Measurements from ENCODE around the gene TGFBR3. TPM values are rescaled to one million over a fixed set of nuclear protein-coding genes. Genes with fewer than 3 reads are reported as not detected.

TGFBR3 gene
- total RNA-seq, 2 experiments from 2014 or later, result 3.7 to 4.0 TPM

GRCh38 chr1:91635763-91636162, 250.2 kb downstream of the TGFBR3 start:
- POLR2A ChIA-PET, result no interaction called here
- CTCF ChIA-PET, result no interaction called here
- Mint-ChIP-seq H3K9me3 (ENCODE audit: insufficient read depth) (peaks cover 4% of the 10 kb centered on the region), H3K4me1 (ENCODE audit: low read depth) (peaks cover 3% of the 10 kb centered on the region), H3K27ac (no peak overlapping the region), H3K27me3 (ENCODE audit: low read depth) (peaks cover 2% of the 10 kb centered on the region), H3K36me3 (ENCODE audit: low read depth) (peaks cover 3% of the 10 kb centered on the region), H3K4me3 (no peak overlapping the region)
- ATAC-seq, result no peak
- no peak for DNase-seq

GRCh38 chr1:91633438-91633837, 252.5 kb downstream of the TGFBR3 start:
- Mint-ChIP-seq H3K36me3 (ENCODE audit: low read depth) (no peaks in the 10 kb centered on the region), H3K27ac (no peak overlapping the region)
- CTCF ChIA-PET, result no interaction called here

GRCh38 chr1:91631718-91632330, 254.1 kb downstream of the TGFBR3 start:
- POLR2A ChIA-PET, result no interaction called here
- H3K27ac Mint-ChIP-seq, result no peak overlapping the region
- peaks cover 2% of the 10 kb centered on the region for H3K9me3 Mint-ChIP-seq (ENCODE audit: insufficient read depth)
- H3K4me3 Mint-ChIP-seq, result no peak overlapping the region
- no peaks in the 10 kb centered on the region for H3K36me3 Mint-ChIP-seq (ENCODE audit: low read depth)
- no peak for DNase-seq
- CTCF ChIA-PET, result no interaction called here
- ATAC-seq, result no peak
- H3K4me1 Mint-ChIP-seq (ENCODE audit: low read depth), result peaks cover 3% of the 10 kb centered on the region
- H3K27me3 Mint-ChIP-seq (ENCODE audit: low read depth), result peaks cover 2% of the 10 kb centered on the region

More at GRCh38 chr1:91633438-91633837, 252.5 kb downstream of the TGFBR3 start:
- no peak for DNase-seq
- POLR2A ChIA-PET, result no interaction called here
- H3K27me3 Mint-ChIP-seq (ENCODE audit: low read depth), result peaks cover 2% of the 10 kb centered on the region
- ATAC-seq, result no peak
- peaks cover 3% of the 10 kb centered on the region for H3K4me1 Mint-ChIP-seq (ENCODE audit: low read depth)
- peaks cover 2% of the 10 kb centered on the region for H3K9me3 Mint-ChIP-seq (ENCODE audit: insufficient read depth)
- no peak overlapping the region for H3K4me3 Mint-ChIP-seq

DNA sequence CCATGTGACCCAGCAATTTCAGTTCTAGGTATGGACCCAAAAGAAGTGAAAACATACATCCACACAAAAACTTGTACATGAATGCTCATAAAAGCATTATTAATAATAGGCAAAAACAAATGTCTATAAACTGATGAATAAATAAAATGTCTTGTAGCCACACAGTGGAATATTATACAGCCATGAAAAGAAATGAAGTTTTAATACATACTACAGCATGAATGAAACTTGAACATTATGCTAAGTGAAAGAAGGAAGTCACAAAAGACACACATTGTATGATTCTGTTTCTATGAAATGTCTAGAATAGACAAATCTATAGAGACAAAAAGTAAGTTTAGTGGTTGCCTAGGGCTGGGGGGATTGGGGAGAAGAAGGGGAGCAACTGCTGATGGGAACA, 255.1 kb downstream of the TGFBR3 start:
- ChIA-PET CTCF (no interaction called here), POLR2A (no interaction called here)
- Mint-ChIP-seq H3K4me3 (no peak overlapping the region), H3K4me1 (ENCODE audit: low read depth) (peaks cover 3% of the 10 kb centered on the region), H3K36me3 (ENCODE audit: low read depth) (no peaks in the 10 kb centered on the region), H3K9me3 (ENCODE audit: insufficient read depth) (peaks cover 2% of the 10 kb centered on the region), H3K27me3 (ENCODE audit: low read depth) (peaks cover 2% of the 10 kb centered on the region), H3K27ac (no peak overlapping the region)
- no peak for ATAC-seq
- DNase-seq, result no peak

Other genes with a start within 250 kb of the TGFBR3 start
- not detected for gene BRDT, start 63.2 kb upstream of the TGFBR3 start, total RNA-seq
- gene EPHX4, start 143.8 kb upstream of the TGFBR3 start, total RNA-seq, result not detected
- gene SETSIP, start 189.3 kb upstream of the TGFBR3 start, total RNA-seq, result under 1 TPM in 1 of 2 experiments, not detected in 1; 0.55 TPM
- gene BTBD8, start 194.2 kb upstream of the TGFBR3 start, total RNA-seq, result 1 to 10 TPM; 1.5 to 1.6 TPM